Naive thymus-derived CD8-positive, alpha-beta T cell (primary cell): ENCODE data around the gene PRKCSH. TPM values are rescaled to one million over a fixed set of nuclear protein-coding genes. Genes with fewer than 3 reads are reported as not detected.

Experiments used
- microRNA-seq: library from miRNA; unstranded; fragments of <30 nt; microRNA quantifications from one replicate; pipeline ENCODE4 v1.2.0, GENCODE V29; 2022; ENCODE audit warnings: borderline microRNAs expressed
- polyA plus RNA-seq, 3 donors: library from polyadenylated mRNA; unstranded; fragments of 300-500 nt; fragmentation: Illumina TruSeq; gene quantifications; one replicate each; pipeline ENCODE4 v1.2.3, GENCODE V29; 2021
- total RNA-seq, 8 experiments: library from RNA in 2 of 8; stranded (reverse) in 2 of 8; gene quantifications; one replicate each; pipeline ENCODE4 v1.2.3 and lab custom pipeline; 2021 to 2026

PRKCSH gene
- total and polyA plus RNA-seq, 5 experiments from 2014 or later = 23.5 to 262 (median 58.7) TPM

Small RNA genes lying within 50 kb of the gene (microRNA-seq; reads per million reads assigned to microRNA genes)
- gene MIR7974 = not detected

Other genes with a start within 250 kb of the PRKCSH start
- gene KANK2, start 238.1 kb upstream of the PRKCSH start, total RNA-seq = under 1 TPM; 0.23 to 0.36 TPM
- gene KANK2, start 238.1 kb upstream of the PRKCSH start, polyA plus RNA-seq = not detected
- gene ANGPTL8, start 196.0 kb upstream of the PRKCSH start, total RNA-seq = not detected
- not detected for gene ANGPTL8, start 196.0 kb upstream of the PRKCSH start, polyA plus RNA-seq
- gene DOCK6, start 173.1 kb upstream of the PRKCSH start, total RNA-seq = under 1 TPM; 0.16 to 0.34 TPM
- not detected for gene DOCK6, start 173.1 kb upstream of the PRKCSH start, polyA plus RNA-seq
- gene TSPAN16, start 139.5 kb upstream of the PRKCSH start, total RNA-seq = not detected
- gene TSPAN16, start 139.5 kb upstream of the PRKCSH start, polyA plus RNA-seq = not detected
- gene RAB3D, start 96.0 kb upstream of the PRKCSH start, total RNA-seq = 1 to 10 TPM; 4.5 to 4.9 TPM
- 1 to 10 TPM in 1 of 3 donors, under 1 TPM in 2; 0.80 to 1.4 (median 0.89) TPM for gene RAB3D, start 96.0 kb upstream of the PRKCSH start, polyA plus RNA-seq
- gene TMEM205, start 89.4 kb upstream of the PRKCSH start, total RNA-seq = 10 to 100 TPM; 22.9 to 25.8 TPM
- gene TMEM205, start 89.4 kb upstream of the PRKCSH start, polyA plus RNA-seq = 10 to 100 TPM; 56.6 to 76.1 (median 66.8) TPM
- 10 to 100 TPM; 59.9 to 61.6 TPM for gene CCDC159, start 89.1 kb upstream of the PRKCSH start, total RNA-seq
- gene CCDC159, start 89.1 kb upstream of the PRKCSH start, polyA plus RNA-seq = 10 to 100 TPM; 13.7 to 16.8 (median 15.0) TPM
- 1 to 10 TPM; 8.4 to 8.7 TPM for gene PLPPR2, start 80.2 kb upstream of the PRKCSH start, total RNA-seq
- under 1 TPM; 0.22 to 0.33 (median 0.30) TPM for gene PLPPR2, start 80.2 kb upstream of the PRKCSH start, polyA plus RNA-seq
- gene SWSAP1, start 61.0 kb upstream of the PRKCSH start, total RNA-seq = 1 to 10 TPM; 5.6 to 5.7 TPM
- 1 to 10 TPM; 4.3 to 5.8 (median 4.7) TPM for gene SWSAP1, start 61.0 kb upstream of the PRKCSH start, polyA plus RNA-seq
- gene EPOR, start 51.3 kb upstream of the PRKCSH start, total RNA-seq = 1 to 10 TPM; 5.1 to 6.2 TPM
- 1 to 10 TPM; 5.1 to 6.9 (median 5.9) TPM for gene EPOR, start 51.3 kb upstream of the PRKCSH start, polyA plus RNA-seq
- gene RGL3, start 16.3 kb upstream of the PRKCSH start, total RNA-seq = not detected
- gene RGL3, start 16.3 kb upstream of the PRKCSH start, polyA plus RNA-seq = not detected
- not detected for gene ODAD3, start 514 bp upstream of the PRKCSH start, total RNA-seq
- not detected for gene ODAD3, start 514 bp upstream of the PRKCSH start, polyA plus RNA-seq
- not detected for gene ELAVL3, start 45.4 kb downstream of the PRKCSH start, total RNA-seq
- not detected for gene ELAVL3, start 45.4 kb downstream of the PRKCSH start, polyA plus RNA-seq
- 10 to 100 TPM; 15.3 to 18.1 TPM for gene ZNF653, start 70.2 kb downstream of the PRKCSH start, total RNA-seq
- 1 to 10 TPM; 1.4 to 2.9 (median 1.7) TPM for gene ZNF653, start 70.2 kb downstream of the PRKCSH start, polyA plus RNA-seq
- gene ECSIT, start 93.5 kb downstream of the PRKCSH start, total RNA-seq = 10 to 100 TPM; 47.1 to 50.8 TPM
- gene ECSIT, start 93.5 kb downstream of the PRKCSH start, polyA plus RNA-seq = 10 to 100 TPM; 34.3 to 40.1 (median 35.4) TPM
- not detected for gene CNN1, start 103.2 kb downstream of the PRKCSH start, total RNA-seq
- gene CNN1, start 103.2 kb downstream of the PRKCSH start, polyA plus RNA-seq = not detected
- gene ELOF1, start 123.6 kb downstream of the PRKCSH start, total RNA-seq = 10 to 100 TPM; 41.0 to 42.8 TPM
- gene ELOF1, start 123.6 kb downstream of the PRKCSH start, polyA plus RNA-seq = 10 to 100 TPM; 71.4 to 91.0 (median 90.6) TPM
- 10 to 100 TPM; 13.8 to 14.8 TPM for gene ACP5, start 142.0 kb downstream of the PRKCSH start, total RNA-seq
- 10 to 100 TPM in 2 of 3 donors, 1 to 10 TPM in 1; 8.4 to 14.2 (median 12.0) TPM for gene ACP5, start 142.0 kb downstream of the PRKCSH start, polyA plus RNA-seq
- 10 to 100 TPM; 17.3 to 17.5 TPM for gene ZNF627, start 161.8 kb downstream of the PRKCSH start, total RNA-seq
- gene ZNF627, start 161.8 kb downstream of the PRKCSH start, polyA plus RNA-seq = 10 to 100 TPM in 1 of 3 donors, 1 to 10 TPM in 2; 7.7 to 11.9 (median 7.9) TPM